PFSK-1 (cell line): ENCODE data around the gene PPM1G.

Experiments used
- FOXP2 ChIP-seq: optimal IDR thresholded peaks from 2 replicates; pipeline ENCODE3; 2011; ENCODE audit warnings: borderline replicate concordance, control low read depth, inconsistent platforms; ENCODE audit not compliant: insufficient read depth; ENCODE audit errors: extremely low read length, extremely low read depth
- POLR2AphosphoS5 ChIP-seq: IDR thresholded peaks from 2 replicates; pipeline ENCODE4 v1.6.1; 2012; ENCODE audit warnings: low read depth, mild to moderate bottlenecking, control low read depth, low read length, moderate library complexity
- SIN3A ChIP-seq: IDR thresholded peaks from 2 replicates; pipeline ENCODE4 v1.6.1; 2012; ENCODE audit warnings: mild to moderate bottlenecking, low read length, moderate library complexity, borderline replicate concordance; ENCODE audit not compliant: insufficient read depth
- TAF1 ChIP-seq: IDR thresholded peaks from 2 replicates; pipeline ENCODE4 v1.6.1; 2012; ENCODE audit warnings: low read length, control low read depth, borderline replicate concordance; ENCODE audit not compliant: insufficient read depth
- TF ChIP-seq, protein P1 (sequence below), 2 experiments: IDR thresholded peaks; 2 replicates each; pipeline versions ENCODE4 v1.6.1 to v1.8.0; 2011 to 2012; ENCODE audit warnings: low read depth in 2 of 2, low read length in 2 of 2, control low read depth in 1 of 2, inconsistent platforms in 1 of 2, mild to moderate bottlenecking in 1 of 2, moderate library complexity in 1 of 2; ENCODE audit not compliant: insufficient read depth in 1 of 2

- TF ChIP-seq SIN3A (no peak), TAF1 (no peak), FOXP2 (no peak), POLR2AphosphoS5 (no peak)
- TF ChIP-seq, protein P1, sequence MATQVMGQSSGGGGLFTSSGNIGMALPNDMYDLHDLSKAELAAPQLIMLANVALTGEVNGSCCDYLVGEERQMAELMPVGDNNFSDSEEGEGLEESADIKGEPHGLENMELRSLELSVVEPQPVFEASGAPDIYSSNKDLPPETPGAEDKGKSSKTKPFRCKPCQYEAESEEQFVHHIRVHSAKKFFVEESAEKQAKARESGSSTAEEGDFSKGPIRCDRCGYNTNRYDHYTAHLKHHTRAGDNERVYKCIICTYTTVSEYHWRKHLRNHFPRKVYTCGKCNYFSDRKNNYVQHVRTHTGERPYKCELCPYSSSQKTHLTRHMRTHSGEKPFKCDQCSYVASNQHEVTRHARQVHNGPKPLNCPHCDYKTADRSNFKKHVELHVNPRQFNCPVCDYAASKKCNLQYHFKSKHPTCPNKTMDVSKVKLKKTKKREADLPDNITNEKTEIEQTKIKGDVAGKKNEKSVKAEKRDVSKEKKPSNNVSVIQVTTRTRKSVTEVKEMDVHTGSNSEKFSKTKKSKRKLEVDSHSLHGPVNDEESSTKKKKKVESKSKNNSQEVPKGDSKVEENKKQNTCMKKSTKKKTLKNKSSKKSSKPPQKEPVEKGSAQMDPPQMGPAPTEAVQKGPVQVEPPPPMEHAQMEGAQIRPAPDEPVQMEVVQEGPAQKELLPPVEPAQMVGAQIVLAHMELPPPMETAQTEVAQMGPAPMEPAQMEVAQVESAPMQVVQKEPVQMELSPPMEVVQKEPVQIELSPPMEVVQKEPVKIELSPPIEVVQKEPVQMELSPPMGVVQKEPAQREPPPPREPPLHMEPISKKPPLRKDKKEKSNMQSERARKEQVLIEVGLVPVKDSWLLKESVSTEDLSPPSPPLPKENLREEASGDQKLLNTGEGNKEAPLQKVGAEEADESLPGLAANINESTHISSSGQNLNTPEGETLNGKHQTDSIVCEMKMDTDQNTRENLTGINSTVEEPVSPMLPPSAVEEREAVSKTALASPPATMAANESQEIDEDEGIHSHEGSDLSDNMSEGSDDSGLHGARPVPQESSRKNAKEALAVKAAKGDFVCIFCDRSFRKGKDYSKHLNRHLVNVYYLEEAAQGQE (IDR thresholded peaks at IDR 0.05; ENCODE audit: insufficient read depth in 1 of 2, low read depth in 2 of 2, low read length in 2 of 2) = no peak
Observed at GRCh38 chr2:27441958-27442919, 32.8 kb upstream of the PPM1G start, which contains the start of gene KRTCAP3.
